Measurements from ENCODE around the gene TMED6. TPM values are rescaled to one million over a fixed set of nuclear protein-coding genes. Genes with fewer than 3 reads are reported as not detected.
A peak's percentile ranks its signal among the peaks of the same experiment; 100 is the strongest.

TMED6 gene
- 2.6 and 3.6 TPM in 2 replicates for total RNA-seq
- long read RNA-seq, partial matches to known transcripts, result 0 of 2 reads
- long read RNA-seq, other reads (novel, unspliced or antisense), result 0 of 2 reads

DNA sequence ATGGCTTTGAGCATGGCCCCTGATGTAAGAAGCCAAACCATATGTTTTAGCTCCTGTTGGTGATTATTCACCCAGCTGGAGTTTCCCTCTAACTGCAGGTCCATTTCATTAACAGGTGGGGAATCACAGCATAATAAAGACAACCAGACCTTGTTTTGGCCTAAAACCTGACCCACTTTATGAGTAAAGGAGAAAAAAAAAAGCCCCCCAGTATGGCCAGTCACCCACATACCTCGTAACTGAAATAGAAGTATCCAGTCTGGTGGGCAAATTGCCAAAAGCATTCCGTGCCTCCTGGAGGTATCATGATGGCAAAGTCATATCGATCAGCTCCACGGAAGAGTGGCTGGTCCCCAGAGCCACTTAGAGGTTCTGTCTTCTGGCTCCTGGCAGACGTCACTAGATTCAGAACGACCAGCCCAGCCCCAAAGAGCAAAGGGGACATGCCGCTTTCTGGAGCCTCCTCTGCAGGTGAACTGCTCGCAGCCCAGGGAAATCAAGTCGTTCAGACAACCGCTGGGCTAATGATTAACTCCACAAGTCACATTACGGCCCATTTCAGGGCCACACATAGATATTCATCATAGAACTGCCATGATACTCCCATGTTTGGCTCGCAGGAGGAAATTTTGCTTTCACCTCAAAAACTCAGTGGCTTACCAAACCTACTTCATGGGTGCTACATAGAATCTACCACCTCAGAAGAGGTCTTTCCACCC lies at the start of gene TMED6:
TSS of gene TMED6 (minus strand) at position 478 of the 719 bp plus-strand sequence. CDS start at position 445, 33 bp downstream.
- Mint-ChIP-seq H3K4me1 (ENCODE audit: low read depth) (peaks cover 17% of the 10 kb centered on the region), H3K9me3 (ENCODE audit: low read depth) (no peaks in the 10 kb centered on the region), H3K36me3 (ENCODE audit: insufficient read depth) (peaks cover 5% of the 10 kb centered on the region), H3K4me3 (ENCODE audit: low read depth) (peak within 1 kb of the TSS; percentile 63), H3K27me3 (no peaks in the 10 kb centered on the region), H3K27ac (peak within 1 kb of the TSS; percentile 92)
- no peak for DNase-seq (ENCODE audit: low spot score, unreplicated experiment)
- TF ChIP-seq, protein P1, sequence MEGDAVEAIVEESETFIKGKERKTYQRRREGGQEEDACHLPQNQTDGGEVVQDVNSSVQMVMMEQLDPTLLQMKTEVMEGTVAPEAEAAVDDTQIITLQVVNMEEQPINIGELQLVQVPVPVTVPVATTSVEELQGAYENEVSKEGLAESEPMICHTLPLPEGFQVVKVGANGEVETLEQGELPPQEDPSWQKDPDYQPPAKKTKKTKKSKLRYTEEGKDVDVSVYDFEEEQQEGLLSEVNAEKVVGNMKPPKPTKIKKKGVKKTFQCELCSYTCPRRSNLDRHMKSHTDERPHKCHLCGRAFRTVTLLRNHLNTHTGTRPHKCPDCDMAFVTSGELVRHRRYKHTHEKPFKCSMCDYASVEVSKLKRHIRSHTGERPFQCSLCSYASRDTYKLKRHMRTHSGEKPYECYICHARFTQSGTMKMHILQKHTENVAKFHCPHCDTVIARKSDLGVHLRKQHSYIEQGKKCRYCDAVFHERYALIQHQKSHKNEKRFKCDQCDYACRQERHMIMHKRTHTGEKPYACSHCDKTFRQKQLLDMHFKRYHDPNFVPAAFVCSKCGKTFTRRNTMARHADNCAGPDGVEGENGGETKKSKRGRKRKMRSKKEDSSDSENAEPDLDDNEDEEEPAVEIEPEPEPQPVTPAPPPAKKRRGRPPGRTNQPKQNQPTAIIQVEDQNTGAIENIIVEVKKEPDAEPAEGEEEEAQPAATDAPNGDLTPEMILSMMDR (IDR thresholded peaks at IDR 0.05; ENCODE audit: unreplicated experiment), result no peak

DNA sequence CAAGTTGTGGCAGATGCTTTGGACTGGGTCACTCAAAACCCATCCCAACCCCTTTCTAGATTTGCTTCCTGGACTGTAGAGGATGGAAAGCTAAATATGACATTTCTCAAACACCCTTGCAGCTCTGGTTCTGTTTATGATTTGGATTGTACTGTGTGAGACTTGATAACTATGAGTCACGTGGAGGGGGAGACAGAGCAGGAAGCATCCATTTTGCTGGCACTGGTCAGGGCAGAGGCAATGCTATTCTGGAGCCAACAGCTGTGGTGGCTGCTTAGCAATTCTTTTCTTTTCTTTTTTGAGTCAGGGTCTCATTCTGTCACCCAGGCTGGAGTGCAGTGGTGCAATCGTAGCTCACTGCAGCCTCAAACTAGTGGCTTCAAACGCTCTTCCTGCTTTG lies 47.8 kb upstream of the TMED6 start:
- TF ChIP-seq, protein P1 (IDR thresholded peaks at IDR 0.05; ENCODE audit: unreplicated experiment), result no peak
- H3K4me3 Mint-ChIP-seq (ENCODE audit: low read depth), result no peak overlapping the region
- no peak for DNase-seq (ENCODE audit: low spot score, unreplicated experiment)
- no peaks in the 10 kb centered on the region for H3K27me3 Mint-ChIP-seq
- no peak overlapping the region for H3K27ac Mint-ChIP-seq
- H3K9me3 Mint-ChIP-seq (ENCODE audit: low read depth), result no peaks in the 10 kb centered on the region
- peaks cover 25% of the 10 kb centered on the region for H3K4me1 Mint-ChIP-seq (ENCODE audit: low read depth)
- H3K36me3 Mint-ChIP-seq (ENCODE audit: insufficient read depth), result no peaks in the 10 kb centered on the region

DNA sequence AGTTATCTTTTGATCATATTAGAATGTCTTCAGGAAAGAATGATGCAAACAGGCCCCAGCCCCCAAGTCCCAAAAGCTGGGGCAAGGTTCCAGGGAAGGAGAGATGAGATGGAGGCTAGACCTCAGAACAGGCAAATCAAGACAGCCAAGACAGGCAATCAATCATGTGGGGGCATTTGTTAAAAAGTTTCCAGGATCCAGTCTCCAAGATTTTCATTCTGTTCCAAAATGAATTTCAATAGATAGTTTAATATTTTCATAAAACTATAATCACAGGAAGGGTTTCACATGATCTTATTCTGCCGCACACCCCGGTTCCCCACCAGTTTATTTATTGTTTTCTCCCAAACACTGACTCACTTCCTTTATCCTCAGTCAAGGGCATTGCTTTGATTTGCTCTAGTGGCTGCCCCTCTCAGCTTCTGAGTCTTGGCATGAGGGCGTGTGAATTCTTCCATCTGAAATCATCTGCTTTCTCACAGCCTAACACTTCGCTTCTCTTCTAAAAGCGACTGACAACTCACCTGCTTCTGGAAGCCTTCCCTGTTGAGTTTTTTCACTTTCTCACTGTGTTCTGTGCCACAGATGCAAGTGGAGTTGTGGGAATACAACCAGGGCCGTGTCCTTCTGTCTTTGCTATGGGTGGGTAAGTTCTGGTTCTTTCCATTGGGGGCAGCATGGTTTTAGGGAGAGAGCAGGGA lies 46.4 kb upstream of the TMED6 start:
- Mint-ChIP-seq H3K4me3 (ENCODE audit: low read depth) (peak overlapping the region; percentile 23), H3K27ac (peak overlapping the region; percentile 93), H3K9me3 (ENCODE audit: low read depth) (no peaks in the 10 kb centered on the region), H3K27me3 (no peaks in the 10 kb centered on the region), H3K36me3 (ENCODE audit: insufficient read depth) (no peaks in the 10 kb centered on the region), H3K4me1 (ENCODE audit: low read depth) (peaks cover 20% of the 10 kb centered on the region)
- DNase-seq (ENCODE audit: low spot score, unreplicated experiment), result no peak
- TF ChIP-seq, protein P1 (IDR thresholded peaks at IDR 0.05; ENCODE audit: unreplicated experiment), result peak; percentile 63

DNA sequence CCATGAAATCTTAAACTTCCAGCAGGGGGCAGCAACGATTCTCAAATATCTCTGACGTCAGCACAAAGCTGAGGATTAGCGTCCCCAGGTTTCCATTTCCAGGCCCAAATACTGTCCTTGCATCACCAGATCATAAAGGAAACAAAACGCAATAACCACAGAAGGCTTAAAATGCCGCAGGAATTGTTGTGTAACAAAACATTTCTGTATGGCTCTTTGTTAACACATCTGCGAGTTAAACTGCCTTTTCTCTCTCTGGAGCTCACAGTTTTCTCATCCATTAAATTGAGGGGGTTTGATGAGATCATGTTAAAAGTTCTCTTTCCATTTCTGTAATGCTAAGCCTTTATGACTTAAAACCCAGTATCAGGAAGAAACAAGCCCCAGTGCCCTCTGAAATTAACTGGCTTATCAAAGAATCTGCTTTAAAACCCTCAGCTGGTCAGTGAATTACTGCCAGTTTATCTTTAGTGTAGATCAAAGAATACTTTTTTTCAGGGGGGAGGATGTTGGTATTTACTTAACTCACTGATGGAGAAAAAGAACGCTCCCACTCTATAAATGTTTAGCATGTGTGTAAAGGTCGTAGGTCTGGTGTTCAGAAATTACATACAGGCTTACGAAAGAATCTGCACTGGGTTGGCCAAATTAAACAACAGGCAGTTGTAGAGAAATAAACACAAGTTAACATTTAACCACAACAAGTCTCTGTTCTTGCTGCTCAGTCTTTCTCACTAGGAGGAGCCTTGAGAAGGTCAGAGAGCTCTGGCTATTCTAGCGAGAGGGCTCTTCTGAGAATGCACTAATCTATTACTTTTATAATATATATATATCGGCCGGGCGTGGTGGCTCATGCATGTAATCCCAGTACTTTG lies 44.8 kb upstream of the TMED6 start:
- no peaks in the 10 kb centered on the region for H3K36me3 Mint-ChIP-seq (ENCODE audit: insufficient read depth)
- H3K9me3 Mint-ChIP-seq (ENCODE audit: low read depth), result no peaks in the 10 kb centered on the region
- DNase-seq (ENCODE audit: low spot score, unreplicated experiment), result peak; percentile 55
- TF ChIP-seq, protein P1 (IDR thresholded peaks at IDR 0.05; ENCODE audit: unreplicated experiment), result peak; percentile 70
- H3K4me1 Mint-ChIP-seq (ENCODE audit: low read depth), result peaks cover 20% of the 10 kb centered on the region
- no peaks in the 10 kb centered on the region for H3K27me3 Mint-ChIP-seq
- peak overlapping the region; percentile 98 for H3K27ac Mint-ChIP-seq
- H3K4me3 Mint-ChIP-seq (ENCODE audit: low read depth), result peak overlapping the region; percentile 20

DNA sequence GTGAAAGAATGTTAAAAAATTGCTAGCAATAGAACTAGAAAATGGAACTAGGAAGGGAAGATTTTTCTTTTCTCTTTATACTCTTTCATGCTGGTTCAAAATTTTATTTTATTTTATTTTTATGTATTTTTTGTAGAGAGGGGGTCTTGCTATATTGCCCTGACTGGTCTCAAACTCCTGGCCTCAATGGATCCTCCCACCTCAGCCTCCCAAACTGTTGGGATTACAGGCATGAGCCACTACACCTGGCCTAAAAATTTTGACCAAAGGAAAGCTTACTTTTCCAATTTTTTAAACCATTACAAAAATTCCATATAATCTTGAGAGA lies 44.2 kb upstream of the TMED6 start:
- Mint-ChIP-seq H3K36me3 (ENCODE audit: insufficient read depth) (no peaks in the 10 kb centered on the region), H3K4me3 (ENCODE audit: low read depth) (no peak overlapping the region), H3K4me1 (ENCODE audit: low read depth) (peaks cover 20% of the 10 kb centered on the region), H3K27ac (peak overlapping the region; percentile 98), H3K9me3 (ENCODE audit: low read depth) (no peaks in the 10 kb centered on the region), H3K27me3 (no peaks in the 10 kb centered on the region)
- no peak for DNase-seq (ENCODE audit: low spot score, unreplicated experiment)
- TF ChIP-seq, protein P1 (IDR thresholded peaks at IDR 0.05; ENCODE audit: unreplicated experiment), result no peak
